GM18498 (cell line): ENCODE measurements around the gene TAF1B.

ENCODE experiments used
- ATAC-seq: cut with Tn5 transposase; IDR thresholded peaks from one replicate; pipeline ENCODE4 v1.9.1; 2021; ENCODE audit warnings: mild to moderate bottlenecking, moderate library complexity; ENCODE audit not compliant: unreplicated experiment

The TAF1B gene

DNA sequence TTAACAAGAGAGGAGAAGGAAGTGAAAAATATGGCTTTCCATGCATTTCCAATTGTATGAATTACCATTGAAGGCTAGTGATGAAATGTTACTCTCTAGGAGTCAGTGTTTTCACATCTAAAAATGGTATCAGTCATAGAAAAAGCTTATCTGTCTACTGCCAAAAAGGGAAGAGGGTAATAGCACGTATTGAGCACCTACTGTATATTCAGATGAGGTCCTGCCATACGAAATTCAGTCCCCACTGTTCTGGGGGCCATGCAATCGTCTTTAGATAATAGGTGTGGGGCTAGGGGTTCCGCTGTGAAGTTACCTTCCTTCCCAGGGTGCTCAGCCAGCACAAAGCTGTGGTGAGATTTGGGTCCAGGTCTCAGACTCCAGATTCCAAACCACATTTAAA lies 94.0 kb downstream of the TAF1B start:
- ATAC-seq, result no peak

DNA sequence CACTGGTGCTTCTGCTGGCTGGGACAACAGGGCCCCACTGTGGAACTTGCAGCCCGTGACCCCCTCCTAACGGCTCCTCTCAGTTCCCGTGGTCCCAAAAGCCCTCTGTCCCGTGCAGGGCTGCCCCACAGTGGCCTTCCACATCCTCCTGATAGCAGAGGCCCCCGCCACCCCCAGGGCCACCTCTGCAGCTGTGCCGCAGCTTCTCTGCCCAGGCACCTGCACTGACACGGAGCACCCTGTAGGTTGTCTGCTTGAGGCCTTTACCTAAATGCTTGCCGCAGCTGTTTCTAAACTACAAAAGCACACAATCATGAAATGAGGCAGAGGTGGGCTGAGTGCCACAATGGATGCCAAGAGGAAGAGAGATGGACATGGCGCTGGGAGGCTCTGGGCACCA lies 94.7 kb downstream of the TAF1B start:
- no peak for ATAC-seq

DNA sequence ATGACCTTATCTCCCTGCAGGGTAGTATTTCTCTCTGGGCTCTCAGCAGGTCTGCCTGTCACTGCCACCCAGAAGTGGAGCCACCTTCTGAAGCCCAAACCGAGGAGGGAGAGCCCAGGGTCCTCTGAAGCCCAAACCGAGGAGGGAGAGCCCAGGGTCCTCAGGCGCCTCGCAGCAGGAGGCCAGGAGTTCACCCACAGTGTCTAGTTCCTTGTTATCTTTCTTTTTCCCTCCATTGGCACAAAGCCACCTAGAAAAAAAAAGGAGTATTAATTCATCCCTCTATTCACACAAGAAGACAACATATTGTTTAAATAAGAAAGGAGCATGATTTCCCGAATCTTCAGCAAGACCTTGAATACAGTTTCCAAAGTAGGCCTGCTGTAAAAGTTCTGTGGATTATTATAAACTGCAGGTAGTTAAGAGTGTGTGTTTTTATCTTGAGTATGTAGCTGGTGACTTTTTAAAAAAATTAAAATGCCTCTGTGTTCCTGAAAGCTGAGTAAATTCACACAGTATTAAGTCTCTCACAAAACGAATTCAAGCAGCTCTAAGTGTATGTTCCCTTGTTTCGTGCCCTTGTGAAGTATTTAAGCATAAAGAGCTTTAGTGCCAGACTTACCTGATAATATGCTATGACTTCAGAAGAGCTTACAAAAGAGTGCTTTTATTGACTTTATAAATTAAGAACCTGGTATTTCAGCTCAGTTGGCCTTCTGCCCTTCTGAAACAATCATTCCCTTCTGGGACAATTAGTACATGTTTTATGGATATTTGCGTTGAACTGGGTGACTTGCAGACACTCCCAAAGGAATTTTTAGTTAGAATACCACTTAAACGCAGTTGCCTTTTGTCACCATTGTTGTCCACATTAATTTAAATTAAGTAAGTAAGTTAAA lies 96.6 kb downstream of the TAF1B start:
- ATAC-seq, result no peak

DNA sequence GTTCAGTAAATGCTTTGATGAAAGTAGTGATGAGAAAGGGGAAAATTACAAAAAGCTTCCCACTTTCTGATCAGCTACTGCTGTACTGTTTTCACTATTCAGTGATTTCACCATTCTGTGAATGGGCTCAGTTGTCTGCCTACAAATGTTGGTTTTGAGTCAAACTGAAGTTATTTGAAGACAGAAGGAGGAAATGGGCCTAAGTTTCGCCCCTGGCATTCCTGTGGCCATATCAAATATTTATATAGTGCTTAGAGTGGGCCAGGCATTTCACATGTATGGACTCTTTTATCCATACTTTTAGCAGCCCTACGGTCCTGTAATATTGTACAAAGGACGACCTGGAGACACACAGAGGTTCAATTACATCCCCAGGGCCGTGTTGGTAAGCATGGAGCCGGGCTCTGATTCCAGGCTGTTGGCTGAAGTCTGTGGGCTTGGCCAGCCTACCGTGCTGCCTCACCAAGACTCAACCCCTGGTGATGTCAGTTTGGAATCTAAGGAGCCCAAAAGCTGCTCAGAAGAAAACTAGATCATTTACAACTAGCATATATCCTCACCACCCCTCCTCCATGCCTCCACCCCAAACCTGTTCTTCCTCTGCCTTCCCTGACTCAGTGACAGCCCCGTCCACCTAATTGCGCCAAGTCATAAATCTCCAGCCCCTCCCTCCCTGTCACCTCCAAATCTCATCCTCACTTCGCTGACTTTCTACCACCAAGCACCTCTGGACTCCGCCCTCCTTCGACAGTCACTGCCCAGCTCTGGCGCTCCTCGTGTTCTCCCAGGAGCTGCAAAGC lies 98.1 kb downstream of the TAF1B start:
- ATAC-seq, result no peak

DNA sequence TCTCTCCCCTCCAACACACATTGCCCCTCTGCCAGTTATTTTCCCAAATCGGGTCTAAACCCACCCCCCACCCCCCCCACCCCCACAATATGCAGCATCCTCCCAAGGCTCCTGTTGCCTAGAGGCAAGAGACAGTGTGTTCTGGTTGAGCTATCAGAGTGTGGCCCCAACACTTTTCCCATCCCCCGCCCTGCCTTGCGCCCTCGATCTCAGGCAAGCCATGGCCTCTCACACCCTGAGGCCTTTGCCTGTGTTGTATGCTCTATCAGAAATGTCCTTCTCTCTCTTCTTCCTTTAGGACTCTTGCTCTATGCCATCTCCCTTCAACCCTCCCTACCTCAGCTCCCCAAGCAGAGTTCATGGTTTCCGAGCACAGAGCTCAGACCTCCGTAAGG lies 98.7 kb downstream of the TAF1B start:
- no peak for ATAC-seq

DNA sequence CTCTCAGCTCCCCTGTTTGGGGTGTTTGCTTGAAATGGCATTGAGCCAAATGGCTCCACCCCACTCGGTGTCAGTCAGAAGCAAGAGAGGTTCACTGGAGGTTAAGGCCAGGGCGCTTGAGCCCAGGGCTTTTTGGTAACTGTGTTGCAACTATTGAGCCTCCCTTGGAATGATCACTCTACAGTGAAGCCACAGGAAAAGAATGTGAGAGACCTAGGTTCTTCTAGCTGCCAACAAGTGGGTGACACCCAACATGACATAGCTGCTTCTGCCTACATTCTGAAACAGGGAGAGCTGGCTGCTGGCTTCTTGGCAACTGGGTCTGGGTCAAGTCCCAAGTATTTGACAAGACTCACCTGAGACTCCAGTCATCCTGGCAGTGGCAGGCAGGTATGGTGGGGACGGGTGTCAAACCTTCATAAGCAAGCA lies 101.1 kb downstream of the TAF1B start:
- ATAC-seq, result no peak

DNA sequence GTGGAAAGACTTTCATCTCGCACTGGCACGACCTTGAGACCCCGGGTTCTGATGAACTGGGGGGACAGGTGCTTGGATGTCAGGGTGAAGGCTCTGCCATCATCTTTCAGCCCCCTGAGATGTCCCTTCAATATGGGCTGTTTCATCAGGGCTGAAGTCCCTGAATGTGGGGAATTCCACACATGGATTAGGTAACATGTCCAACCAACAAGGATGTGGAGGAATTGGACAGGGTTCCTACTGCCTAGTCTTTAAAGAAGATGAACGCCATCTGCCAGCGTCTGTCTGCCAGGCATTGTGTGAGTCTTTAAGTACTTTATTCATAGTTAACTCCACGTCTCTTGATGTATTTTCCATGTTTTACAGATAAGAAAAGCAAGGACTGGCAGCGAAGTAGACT lies 102.3 kb downstream of the TAF1B start:
- ATAC-seq, result no peak

DNA sequence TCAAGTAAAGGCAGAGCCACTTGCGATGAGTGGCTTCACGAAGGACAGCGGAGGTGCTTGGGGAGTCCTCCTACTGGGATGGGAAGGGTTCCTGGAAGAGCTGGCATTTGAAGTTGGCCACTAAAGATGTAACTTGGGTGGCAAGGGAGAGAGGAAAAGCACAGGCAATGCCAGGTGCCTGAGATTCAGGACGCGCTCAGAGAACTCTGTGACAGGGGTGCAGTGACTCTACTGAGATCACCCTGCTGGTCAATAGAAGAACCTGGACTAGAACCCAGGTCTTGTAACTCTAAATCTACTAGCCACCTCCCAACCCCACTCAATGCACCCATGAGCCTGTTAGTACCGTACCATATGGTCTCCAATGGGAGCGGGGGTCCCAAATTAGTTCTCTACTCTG lies 102.8 kb downstream of the TAF1B start:
- no peak for ATAC-seq

DNA sequence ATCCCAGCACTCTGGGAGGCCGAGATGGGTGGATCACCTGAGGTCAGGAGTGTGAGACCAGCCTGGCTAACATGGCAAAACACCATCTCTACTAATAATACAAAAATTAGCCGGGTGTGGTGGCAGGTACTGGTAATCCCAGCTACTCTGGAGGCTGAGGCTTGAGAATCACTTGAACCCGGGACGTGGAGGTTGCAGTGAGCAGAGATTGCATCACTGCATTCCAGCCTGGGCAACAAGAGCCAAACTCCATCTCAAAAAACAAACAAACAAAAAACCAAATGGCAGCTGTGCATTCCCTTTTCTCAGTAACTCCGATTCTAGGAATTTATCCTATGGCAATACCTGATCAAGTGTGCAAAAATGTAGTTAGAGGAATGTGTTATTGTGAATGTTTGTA lies 103.5 kb downstream of the TAF1B start:
- no peak for ATAC-seq

DNA sequence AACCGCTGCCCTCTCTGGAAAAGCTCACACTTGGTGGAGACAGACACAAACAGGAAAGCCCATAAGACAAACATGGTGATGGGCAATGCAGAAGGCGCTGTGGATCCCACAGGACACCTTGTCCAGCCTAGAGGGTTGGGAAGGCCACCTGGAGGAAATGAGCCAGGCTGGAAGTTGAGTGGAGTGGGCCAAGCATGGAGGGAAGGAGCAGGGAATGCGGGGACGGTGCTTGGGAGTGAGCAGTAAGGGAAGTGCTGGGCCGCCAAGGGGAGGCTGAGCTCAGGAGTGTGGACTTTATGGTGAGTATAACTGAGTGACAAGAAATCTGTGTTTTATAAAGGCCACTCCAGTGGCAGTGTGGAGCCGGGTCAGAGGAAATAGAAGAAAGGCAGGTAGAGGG lies 105.4 kb downstream of the TAF1B start:
- no peak for ATAC-seq

DNA sequence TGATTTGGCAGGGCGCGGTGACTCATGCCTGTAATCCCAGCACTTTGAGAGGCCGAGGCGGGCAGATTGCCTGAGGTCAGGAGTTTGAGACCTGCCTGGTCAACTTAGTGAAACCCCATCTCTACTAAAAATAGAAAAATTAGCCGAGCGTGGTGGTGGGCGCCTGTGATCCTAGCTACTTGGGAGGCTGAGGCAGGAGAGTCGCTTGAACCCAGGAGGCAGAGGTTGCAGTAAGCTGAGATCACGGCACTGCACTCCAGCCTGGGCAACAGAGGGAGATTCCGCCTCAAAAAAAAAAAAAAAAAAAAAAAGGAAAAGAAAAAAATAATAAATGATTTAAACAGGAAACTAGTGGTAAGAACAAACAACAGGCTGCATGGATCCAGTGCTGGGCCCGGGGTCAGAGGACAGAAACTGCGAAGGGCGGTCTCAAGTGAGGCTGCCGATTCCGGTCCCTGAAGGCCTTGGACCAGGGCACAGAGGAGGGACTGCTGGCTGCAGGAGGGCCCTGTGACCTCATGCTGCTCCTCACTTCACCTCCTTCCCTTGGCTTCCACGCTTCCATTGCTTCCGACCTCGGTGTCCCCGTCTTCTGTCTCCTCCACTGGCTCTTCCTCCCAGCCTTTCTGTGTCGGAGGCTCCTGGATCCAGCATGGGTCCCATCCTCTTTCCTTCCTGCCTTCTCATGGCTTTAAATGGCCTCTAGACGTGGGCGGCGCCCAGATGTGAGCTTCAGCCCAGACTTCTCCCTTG lies 106.1 kb downstream of the TAF1B start:
- ATAC-seq, result no peak

DNA sequence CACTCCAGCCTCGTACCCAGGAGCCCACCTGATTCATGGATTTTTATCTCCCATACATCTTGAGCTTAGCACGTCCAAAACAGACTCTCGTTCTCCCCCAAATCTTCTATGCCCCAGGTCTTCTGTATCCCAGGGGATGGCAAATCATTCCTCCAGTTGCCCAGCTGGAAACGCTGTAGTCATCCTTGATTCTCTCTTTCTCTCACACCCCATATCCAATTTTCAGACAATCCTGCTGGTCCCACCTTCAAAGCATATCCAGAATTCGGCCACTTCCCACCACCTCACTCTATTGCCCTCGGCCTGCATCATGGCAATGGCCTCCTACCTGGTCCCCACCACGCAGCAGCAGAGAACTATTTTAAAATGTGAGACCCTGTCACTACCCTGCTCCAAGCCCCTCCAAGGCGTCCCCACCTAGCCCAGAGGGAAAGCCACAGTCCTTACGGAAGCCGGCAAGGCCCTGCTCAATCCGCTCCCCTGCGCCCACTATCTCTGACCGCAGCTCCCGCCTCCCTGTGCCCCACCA lies 106.8 kb downstream of the TAF1B start:
- no peak for ATAC-seq

DNA sequence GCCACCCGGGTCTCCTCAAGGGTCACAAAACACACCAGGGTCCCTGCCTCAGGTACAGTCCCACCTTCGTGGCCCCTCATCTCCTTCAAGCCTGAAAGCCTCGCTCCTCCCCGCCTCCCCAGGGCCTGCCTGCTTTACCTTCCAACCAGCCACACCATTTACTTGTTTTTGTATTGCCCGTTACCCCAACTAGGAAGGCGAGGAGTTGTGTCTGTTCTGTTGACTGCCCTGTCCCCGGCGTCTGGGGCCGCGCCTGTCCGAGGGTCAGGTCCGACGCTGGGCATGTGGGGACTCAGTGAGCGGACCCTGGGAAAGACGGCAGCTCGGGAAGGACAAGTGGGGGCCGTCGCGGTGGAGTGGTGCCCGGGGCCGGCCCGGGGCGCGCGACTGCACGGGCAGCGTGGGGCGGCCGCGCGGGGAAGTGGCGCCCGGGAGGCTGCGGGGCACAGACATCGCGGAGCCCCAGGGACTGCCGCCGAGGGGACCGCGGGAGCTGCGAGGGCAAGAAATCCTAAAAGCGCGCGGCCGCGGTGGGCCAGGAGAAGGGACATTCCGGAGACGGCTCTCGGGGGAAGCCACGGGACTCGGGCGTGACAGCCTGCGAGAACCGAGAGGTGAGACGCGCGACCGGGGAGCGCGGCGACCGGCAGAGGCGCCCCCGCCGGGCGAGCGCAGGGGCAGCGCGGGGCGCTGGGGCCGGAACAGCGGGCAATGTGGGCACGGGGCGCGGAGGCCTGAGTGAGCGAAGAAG lies 107.4 kb downstream of the TAF1B start:
- peak; percentile 44 for ATAC-seq

DNA sequence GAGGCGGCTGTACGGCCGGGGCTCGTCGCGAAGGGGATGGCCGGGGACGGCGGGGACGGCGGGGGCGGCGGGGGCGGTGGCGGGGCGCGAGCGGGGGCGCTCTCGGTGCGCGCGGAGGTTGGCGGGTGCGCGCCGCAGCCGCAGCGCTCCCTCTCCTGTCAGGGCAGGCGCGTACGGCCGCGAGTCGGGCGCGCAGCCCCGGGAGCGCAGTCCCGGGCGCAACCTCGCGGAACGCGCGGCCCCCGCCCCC lies 107.9 kb downstream of the TAF1B start:
- no peak for ATAC-seq

DNA sequence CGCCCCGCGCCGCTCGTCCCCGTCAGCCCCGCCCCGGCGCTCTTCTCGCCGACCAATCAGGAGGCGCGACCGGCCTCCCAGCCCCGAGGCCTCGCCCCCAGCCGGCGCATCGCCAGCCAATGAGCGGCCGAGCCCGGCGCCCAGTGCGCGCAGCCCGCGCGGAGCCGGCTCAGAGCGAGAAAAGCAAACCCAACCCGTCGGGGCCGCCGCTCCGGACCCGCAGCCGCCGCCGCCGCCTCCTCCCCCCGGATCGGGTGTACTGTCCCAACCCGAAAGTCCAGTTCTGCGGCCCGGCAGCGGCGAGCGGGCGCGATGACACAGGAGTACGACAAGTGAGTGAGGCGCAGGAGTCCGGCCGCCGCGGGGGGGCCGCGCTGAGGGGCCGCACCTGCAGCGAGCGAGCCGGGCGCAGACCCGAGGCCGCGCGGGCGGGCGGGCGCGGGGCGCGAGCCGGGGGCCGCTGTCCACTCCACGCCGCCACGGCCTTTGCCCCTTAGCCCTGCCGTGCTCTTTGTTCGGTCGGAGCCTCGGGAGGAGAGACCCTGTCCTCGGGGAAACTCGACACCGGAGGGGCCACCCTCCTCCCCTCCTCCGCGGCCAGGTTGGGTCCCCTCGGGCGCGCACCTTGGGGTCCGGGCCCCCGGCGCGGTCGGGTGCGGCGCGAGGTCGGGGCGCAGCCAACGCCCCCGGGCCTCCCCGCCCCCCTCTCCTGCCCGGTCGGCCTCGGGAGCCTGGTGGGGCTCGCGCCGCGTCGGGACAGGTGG lies 108.4 kb downstream of the TAF1B start, which contains the start of gene GRHL1:
Gene GRHL1 (plus strand): TSS at position 172 of the 764 bp plus-strand sequence. CDS start 141 bp downstream, at position 313.
- ATAC-seq, result peak; percentile 96

DNA sequence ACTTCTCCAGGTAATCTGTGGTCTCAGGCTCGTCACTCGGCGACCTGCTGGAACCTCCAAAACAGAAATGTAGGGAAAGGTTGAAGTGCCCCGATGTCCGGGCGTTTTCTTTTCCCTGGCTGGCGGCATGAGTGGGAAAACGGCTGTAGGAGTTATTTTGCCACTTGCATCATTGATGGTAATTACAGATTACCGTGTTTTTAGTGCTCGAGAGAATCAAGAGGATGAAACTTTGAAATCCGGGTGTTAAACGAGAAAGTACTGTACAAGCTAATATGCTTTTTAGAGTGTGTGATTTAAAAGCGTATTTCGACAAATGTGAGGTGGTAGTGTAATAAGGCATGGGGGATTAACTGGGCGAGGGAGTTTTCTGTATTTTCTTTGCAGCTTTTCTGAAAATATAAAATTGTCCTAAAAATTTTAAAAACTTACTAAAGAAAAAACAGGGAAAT lies 109.0 kb downstream of the TAF1B start:
- ATAC-seq, result no peak

DNA sequence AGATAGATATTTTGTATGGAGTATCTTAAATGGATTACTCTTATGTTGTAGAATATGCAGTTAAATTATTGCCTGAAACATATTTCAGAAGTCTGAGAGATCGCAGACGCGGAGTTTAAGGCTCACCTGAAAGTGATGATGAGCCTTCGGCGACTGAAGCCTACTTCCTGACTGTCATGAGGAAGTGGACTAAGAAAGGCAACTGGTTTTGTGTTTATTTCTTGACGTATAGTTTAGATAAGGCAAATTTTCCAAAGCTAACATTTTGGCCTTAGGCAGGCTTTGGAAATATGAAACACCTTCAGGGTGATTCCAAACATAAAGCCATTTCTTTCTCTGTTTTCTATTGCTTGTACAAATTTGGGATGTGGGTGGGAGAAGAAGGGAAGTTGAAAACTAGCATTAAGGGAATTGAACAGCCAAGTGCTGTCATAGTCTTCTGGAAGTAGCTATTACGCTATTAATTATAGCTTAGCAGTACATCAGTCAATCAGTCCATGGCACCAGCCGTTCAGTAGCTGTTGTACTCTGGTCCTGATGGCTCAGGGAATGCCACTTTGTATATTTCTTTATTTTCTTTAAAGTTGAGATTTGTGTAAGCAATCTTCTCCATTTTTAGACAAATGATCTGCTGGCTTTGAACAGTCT lies 109.7 kb downstream of the TAF1B start:
- ATAC-seq, result no peak

DNA sequence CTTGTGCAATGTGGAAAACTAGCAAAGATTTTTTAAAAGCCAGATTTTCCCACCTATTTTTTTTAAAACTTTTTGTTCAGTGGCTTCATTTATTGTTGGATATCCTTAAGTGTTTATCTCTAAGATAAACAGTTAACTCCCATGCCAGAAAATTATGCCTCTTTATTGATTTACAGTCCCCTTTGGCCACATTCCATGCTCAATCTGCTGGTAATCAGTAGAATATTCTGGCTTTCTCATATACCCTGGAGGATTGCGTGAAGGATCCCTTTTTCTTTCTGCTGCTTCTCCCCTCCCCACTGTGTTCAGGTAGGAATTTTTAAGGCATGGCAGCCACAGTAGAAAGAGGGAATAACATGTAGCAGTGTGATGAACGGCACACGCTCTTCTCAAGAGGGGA lies 110.9 kb downstream of the TAF1B start:
- ATAC-seq, result no peak

DNA sequence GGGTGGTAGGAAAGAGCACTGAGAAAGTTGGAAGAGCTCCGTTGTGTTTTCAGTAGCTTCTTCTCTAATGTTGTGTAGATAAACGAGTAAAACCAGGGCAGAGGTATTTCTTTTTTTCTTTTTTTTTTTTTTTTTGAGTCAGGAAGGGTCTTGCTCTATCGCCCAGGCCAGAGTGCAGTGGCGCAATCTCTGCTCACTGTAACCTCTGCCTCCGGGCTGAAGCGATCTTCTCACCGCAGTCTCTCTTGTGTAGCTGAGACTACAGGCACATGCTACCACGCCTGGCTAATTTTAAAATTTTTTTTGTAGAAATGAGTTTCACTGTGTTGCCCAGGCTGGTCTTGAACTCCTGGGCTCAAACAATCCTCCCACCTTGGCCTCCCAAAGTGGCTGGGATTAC lies 114.8 kb downstream of the TAF1B start:
- no peak for ATAC-seq
